ENCODE measurements around the gene AKR1D1. TPM values are rescaled to one million over a fixed set of nuclear protein-coding genes. Genes with fewer than 3 reads are reported as not detected.

AKR1D1 gene
- total and polyA plus RNA-seq, 2 of the 13 experiments (the other 11 are each of a cell fraction or from before 2014, with no cell fraction given): 6.9 to 37.0 TPM

DNA sequence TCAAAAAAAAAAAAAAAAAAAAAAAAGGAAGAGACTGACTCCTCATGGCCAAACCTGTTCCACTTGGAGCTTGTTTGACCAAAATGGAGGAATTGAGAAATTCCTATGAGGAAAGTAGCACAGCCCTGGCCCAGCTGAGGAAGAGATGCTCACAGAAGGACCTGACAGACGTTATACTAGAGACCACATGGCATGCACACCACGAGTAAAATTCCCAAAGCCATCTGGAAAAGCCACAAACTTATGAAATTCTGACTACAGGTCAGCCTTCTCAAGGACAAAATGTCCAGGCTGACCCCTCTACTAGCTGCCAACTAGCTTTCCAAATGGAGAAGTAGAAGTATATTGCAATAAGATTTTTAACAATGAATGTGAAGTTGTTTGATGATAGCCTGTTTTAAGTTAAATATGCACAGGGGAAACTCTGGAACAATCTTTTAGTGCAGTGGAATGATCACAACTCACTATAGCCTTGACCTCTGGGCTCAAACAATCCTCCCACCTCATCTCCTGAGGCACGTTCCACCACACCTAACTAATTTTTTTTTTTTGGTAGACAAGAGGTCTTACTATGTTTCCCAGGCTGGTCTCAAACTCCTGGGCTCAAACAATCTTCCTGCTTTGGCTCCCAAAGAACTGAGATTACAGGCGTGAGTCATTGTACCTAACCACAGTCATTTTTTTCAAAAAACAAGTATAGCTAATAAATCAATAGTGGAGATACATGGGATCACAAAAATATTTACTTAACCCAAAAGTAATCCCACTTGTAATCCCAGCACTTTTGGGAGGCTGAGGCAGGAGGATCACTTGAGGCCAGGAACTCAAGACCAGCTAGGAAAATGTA, 75.7 kb downstream of the AKR1D1 start (continued):
- TF ChIP-seq, protein P1, sequence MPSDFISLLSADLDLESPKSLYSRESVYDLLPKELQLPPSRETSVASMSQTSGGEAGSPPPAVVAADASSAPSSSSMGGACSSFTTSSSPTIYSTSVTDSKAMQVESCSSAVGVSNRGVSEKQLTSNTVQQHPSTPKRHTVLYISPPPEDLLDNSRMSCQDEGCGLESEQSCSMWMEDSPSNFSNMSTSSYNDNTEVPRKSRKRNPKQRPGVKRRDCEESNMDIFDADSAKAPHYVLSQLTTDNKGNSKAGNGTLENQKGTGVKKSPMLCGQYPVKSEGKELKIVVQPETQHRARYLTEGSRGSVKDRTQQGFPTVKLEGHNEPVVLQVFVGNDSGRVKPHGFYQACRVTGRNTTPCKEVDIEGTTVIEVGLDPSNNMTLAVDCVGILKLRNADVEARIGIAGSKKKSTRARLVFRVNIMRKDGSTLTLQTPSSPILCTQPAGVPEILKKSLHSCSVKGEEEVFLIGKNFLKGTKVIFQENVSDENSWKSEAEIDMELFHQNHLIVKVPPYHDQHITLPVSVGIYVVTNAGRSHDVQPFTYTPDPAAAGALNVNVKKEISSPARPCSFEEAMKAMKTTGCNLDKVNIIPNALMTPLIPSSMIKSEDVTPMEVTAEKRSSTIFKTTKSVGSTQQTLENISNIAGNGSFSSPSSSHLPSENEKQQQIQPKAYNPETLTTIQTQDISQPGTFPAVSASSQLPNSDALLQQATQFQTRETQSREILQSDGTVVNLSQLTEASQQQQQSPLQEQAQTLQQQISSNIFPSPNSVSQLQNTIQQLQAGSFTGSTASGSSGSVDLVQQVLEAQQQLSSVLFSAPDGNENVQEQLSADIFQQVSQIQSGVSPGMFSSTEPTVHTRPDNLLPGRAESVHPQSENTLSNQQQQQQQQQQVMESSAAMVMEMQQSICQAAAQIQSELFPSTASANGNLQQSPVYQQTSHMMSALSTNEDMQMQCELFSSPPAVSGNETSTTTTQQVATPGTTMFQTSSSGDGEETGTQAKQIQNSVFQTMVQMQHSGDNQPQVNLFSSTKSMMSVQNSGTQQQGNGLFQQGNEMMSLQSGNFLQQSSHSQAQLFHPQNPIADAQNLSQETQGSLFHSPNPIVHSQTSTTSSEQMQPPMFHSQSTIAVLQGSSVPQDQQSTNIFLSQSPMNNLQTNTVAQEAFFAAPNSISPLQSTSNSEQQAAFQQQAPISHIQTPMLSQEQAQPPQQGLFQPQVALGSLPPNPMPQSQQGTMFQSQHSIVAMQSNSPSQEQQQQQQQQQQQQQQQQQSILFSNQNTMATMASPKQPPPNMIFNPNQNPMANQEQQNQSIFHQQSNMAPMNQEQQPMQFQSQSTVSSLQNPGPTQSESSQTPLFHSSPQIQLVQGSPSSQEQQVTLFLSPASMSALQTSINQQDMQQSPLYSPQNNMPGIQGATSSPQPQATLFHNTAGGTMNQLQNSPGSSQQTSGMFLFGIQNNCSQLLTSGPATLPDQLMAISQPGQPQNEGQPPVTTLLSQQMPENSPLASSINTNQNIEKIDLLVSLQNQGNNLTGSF (CRISPR knock-in tag; IDR thresholded peaks at IDR 0.05): no peak
- TF ChIP-seq RORA (CRISPR knock-in tag; IDR thresholded peaks at IDR 0.05) (no peak; the same call in 1 of the 2 replicates), NBN (conservative IDR thresholded peaks at IDR 0.05) (no peak), CC2D1A (CRISPR knock-in tag; IDR thresholded peaks at IDR 0.05) (no peak), PITX1 (CRISPR knock-in tag; IDR thresholded peaks at IDR 0.05) (peak; percentile 78; the same call in 1 of the 2 replicates), ZNF749 (CRISPR knock-in tag; IDR thresholded peaks at IDR 0.05; ENCODE audit: borderline replicate concordance) (no peak), SRSF1 (optimal IDR thresholded peaks at IDR 0.05; ENCODE audit: low read depth, low read length) (no peak), STAT5B (CRISPR knock-in tag; IDR thresholded peaks at IDR 0.05) (no peak), ZNF501 (CRISPR knock-in tag; IDR thresholded peaks at IDR 0.05) (no peak), GTF2F1 (IDR thresholded peaks at IDR 0.05; ENCODE audit: low read length) (no peak), MXD4 (CRISPR knock-in tag; IDR thresholded peaks at IDR 0.05) (no peak), HOXD1 (CRISPR knock-in tag; IDR thresholded peaks at IDR 0.05) (no peak), POLR2G (IDR thresholded peaks at IDR 0.05; ENCODE audit: low read depth, low read length) (no peak), THYN1 (CRISPR knock-in tag; IDR thresholded peaks at IDR 0.05; ENCODE audit: borderline replicate concordance, low read depth) (no peak), NFE2L1 (CRISPR knock-in tag; IDR thresholded peaks at IDR 0.05; ENCODE audit: borderline replicate concordance) (no peak), ZNF607 (CRISPR knock-in tag; IDR thresholded peaks at IDR 0.05; ENCODE audit: borderline replicate concordance) (no peak), ELF3 (CRISPR knock-in tag; IDR thresholded peaks at IDR 0.05) (peak; percentile 34)
- TF ChIP-seq, protein P2, sequence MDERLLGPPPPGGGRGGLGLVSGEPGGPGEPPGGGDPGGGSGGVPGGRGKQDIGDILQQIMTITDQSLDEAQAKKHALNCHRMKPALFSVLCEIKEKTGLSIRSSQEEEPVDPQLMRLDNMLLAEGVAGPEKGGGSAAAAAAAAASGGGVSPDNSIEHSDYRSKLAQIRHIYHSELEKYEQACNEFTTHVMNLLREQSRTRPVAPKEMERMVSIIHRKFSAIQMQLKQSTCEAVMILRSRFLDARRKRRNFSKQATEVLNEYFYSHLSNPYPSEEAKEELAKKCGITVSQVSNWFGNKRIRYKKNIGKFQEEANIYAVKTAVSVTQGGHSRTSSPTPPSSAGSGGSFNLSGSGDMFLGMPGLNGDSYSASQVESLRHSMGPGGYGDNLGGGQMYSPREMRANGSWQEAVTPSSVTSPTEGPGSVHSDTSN (CRISPR knock-in tag; IDR thresholded peaks at IDR 0.05): no peak
- TF ChIP-seq, protein P3, sequence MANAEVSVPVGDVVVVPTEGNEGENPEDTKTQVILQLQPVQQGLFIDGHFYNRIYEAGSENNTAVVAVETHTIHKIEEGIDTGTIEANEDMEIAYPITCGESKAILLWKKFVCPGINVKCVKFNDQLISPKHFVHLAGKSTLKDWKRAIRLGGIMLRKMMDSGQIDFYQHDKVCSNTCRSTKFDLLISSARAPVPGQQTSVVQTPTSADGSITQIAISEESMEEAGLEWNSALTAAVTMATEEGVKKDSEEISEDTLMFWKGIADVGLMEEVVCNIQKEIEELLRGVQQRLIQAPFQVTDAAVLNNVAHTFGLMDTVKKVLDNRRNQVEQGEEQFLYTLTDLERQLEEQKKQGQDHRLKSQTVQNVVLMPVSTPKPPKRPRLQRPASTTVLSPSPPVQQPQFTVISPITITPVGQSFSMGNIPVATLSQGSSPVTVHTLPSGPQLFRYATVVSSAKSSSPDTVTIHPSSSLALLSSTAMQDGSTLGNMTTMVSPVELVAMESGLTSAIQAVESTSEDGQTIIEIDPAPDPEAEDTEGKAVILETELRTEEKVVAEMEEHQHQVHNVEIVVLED (CRISPR knock-in tag; IDR thresholded peaks at IDR 0.05; ENCODE audit: borderline replicate concordance): no peak; the same call in 1 of the 2 replicates
- TF ChIP-seq, protein P4, sequence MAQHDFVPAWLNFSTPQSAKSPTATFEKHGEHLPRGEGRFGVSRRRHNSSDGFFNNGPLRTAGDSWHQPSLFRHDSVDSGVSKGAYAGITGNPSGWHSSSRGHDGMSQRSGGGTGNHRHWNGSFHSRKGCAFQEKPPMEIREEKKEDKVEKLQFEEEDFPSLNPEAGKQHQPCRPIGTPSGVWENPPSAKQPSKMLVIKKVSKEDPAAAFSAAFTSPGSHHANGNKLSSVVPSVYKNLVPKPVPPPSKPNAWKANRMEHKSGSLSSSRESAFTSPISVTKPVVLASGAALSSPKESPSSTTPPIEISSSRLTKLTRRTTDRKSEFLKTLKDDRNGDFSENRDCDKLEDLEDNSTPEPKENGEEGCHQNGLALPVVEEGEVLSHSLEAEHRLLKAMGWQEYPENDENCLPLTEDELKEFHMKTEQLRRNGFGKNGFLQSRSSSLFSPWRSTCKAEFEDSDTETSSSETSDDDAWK (CRISPR knock-in tag; IDR thresholded peaks at IDR 0.05): no peak

Measured in HepG2 (cell line).